HUES6 (cell line): ENCODE results near the gene CBR1.

Experiments used
- H3K27ac ChIP-seq: 2 replicates; pipeline ENCODE4 v1.7.0; 2013; ENCODE audit warnings: low read depth, mild to moderate bottlenecking, low read length, inconsistent platforms
- H3K27me3 ChIP-seq: 2 replicates; pipeline ENCODE4 v1.6.1; 2013; ENCODE audit warnings: low read length; ENCODE audit not compliant: control insufficient read depth, insufficient read depth
- H3K36me3 ChIP-seq: 2 replicates; pipeline ENCODE4 v1.6.1; 2013; ENCODE audit warnings: low read length; ENCODE audit not compliant: control insufficient read depth, insufficient read depth
- H3K4me1 ChIP-seq: 2 replicates; pipeline ENCODE4 v1.6.1; 2013; ENCODE audit warnings: low read length; ENCODE audit not compliant: control insufficient read depth, insufficient read depth
- H3K4me3 ChIP-seq: 2 replicates; pipeline ENCODE4 v1.5.1; 2013; ENCODE audit warnings: low read depth, low read length
- H3K9ac ChIP-seq: one replicate; pipeline ENCODE4 v1.6.1; 2013; ENCODE audit warnings: mild to moderate bottlenecking, low read length
- H3K9me3 ChIP-seq: 2 replicates; pipeline ENCODE4 v1.6.1; 2013; ENCODE audit warnings: low read depth, low read length; ENCODE audit not compliant: control insufficient read depth, insufficient read depth

CBR1 gene

DNA sequence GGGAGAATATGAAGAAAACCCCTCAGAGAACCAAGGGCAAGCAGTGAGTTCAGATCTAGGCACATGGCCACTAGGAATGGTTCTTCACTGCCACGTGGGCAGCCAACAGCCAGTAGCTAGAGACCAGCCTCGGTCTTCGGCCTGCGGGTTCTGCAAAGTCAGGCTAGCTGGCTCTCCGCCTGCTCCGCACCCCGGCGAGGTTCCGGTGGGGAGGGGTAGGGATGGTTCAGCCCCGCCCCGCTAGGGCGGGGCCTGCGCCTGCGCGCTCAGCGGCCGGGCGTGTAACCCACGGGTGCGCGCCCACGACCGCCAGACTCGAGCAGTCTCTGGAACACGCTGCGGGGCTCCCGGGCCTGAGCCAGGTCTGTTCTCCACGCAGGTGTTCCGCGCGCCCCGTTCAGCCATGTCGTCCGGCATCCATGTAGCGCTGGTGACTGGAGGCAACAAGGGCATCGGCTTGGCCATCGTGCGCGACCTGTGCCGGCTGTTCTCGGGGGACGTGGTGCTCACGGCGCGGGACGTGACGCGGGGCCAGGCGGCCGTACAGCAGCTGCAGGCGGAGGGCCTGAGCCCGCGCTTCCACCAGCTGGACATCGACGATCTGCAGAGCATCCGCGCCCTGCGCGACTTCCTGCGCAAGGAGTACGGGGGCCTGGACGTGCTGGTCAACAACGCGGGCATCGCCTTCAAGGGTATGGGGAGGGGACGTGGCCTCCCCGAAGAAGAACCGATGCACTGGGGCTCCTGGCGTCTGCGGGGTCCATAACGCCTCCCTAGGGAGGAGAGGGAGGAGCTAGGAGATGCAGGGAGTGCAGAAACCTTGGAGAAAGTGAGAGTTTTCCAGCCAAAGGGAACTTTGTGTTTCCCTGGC is at the start of gene CBR1:
TSS of gene CBR1 (plus strand) at position 312 of the 871 bp plus-strand sequence. CDS start at position 404, 92 bp downstream.
- Histone ChIP-seq H3K9ac (peak within 1 kb of the TSS; percentile 79), H3K27ac (no peak within 1 kb of the TSS), H3K27me3 (no peaks in the 10 kb centered on the region), H3K4me1 (peaks cover 3% of the 10 kb centered on the region; the same call in 1 of the 2 replicates), H3K36me3 (peaks cover 28% of the 10 kb centered on the region), H3K4me3 (peak within 1 kb of the TSS; percentile 83), H3K9me3 (peaks cover 20% of the 10 kb centered on the region)

DNA sequence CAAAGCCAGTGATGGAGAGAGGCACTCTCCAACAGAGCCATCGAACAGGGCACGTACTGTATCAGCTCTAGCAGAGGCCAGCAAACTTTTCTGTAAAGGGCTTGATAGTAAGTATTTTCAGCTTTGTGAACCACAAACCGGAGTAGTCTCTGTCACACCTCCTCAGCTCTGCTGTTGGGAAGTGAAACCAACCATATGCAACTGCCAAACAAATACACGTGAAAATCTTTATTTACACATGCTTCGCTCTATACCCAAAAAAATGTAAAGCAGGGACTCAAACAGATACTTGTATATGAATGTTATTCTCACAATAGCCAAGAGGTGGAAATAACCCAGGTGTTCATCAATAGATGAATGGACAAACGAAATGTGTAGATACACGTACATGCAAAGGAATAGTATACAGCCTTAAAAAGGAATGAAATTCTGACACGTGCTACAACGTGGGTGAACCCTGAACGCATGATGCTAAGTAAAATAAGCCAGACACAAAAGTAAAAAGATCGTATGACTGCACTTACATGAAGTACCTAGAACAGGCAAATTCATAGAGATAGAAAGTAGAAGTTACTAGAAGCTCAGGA is 48.5 kb upstream of the CBR1 start:
- H3K36me3 ChIP-seq = no peaks in the 10 kb centered on the region
- no peaks in the 10 kb centered on the region for H3K27me3 ChIP-seq
- H3K27ac ChIP-seq = no peak overlapping the region
- H3K9me3 ChIP-seq = peaks cover 9% of the 10 kb centered on the region
- no peaks in the 10 kb centered on the region for H3K4me1 ChIP-seq
- no peak overlapping the region for H3K9ac ChIP-seq
- no peak overlapping the region for H3K4me3 ChIP-seq

DNA sequence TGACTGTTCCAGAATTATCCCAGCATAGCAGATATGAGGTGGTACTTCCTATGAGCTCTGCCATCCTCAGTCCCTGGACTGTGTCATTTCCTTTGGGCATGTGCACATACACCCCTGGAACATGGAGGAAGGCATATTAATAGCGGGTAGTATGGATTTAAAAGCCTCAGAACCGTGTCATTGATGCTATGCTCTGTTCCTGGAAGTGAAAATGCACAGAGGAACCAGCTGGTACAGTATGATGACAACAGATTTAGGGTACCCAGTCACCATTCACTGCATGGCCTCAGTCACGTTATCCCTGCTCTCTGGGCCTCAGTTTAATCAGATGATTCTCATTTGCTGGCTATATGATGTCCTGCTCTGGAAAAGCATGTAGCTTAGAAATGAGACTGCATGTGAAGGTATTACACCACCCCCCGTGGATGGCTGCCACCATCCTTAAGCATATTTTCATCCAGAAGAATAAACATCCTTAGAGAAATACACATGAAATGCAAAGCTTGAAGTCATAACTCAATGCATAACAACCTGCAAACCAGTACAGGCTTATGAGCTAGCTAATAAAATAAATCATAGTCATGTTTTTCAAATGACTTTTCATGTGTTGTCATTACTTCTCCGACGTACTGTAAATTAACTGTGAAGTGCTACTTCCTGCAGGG is 47.3 kb upstream of the CBR1 start:
- Histone ChIP-seq H3K27ac (no peak overlapping the region), H3K4me1 (no peaks in the 10 kb centered on the region), H3K27me3 (no peaks in the 10 kb centered on the region), H3K9ac (no peak overlapping the region), H3K36me3 (no peaks in the 10 kb centered on the region), H3K4me3 (no peak overlapping the region), H3K9me3 (peaks cover 9% of the 10 kb centered on the region)

DNA sequence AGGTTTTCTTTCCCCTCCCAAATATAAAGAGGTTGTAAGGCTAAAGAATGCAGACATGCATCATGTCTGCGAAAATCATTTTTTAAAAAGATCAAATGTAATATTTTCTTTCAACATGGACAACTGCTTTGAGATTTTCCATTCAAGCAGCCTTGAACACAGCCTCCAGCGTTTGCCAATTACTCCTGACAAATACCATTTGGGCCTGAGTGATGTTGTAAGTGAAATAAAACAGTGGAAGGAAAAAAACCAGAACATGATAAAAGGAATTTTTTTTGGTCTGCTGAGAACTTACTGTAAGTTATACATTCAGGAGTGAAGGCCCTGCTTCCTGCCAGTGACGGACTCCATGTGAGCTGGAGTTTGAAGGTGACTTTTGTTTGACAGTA is 46.7 kb upstream of the CBR1 start:
- Histone ChIP-seq H3K36me3 (no peaks in the 10 kb centered on the region), H3K4me1 (peaks cover under 1% of the 10 kb centered on the region; the same call in 1 of the 2 replicates), H3K9ac (no peak overlapping the region), H3K27ac (no peak overlapping the region), H3K4me3 (no peak overlapping the region), H3K27me3 (no peaks in the 10 kb centered on the region), H3K9me3 (peaks cover 9% of the 10 kb centered on the region)

DNA sequence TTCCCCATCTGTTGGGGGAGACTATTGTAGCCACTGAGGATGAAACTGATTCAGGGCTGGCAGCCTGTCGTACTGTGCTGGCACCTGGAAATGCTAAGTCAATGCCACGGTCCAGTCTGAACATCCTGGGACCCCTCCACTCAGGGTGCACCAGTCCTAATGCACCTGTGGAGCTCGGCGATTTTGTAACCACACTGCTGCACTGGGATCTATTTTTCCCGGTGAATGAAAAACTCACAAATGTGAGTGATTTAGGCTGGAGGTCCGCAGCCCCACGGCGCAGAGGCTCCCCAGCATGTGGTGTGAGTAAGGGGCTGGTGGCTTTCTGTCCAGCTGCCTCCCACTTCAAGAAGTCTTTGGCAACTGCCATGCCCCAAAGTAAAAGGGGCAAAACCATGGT is 45.0 kb upstream of the CBR1 start:
- no peaks in the 10 kb centered on the region for H3K27me3 ChIP-seq
- H3K4me3 ChIP-seq = no peak overlapping the region
- H3K27ac ChIP-seq = no peak overlapping the region
- peaks cover 9% of the 10 kb centered on the region for H3K9me3 ChIP-seq
- H3K9ac ChIP-seq = no peak overlapping the region
- H3K36me3 ChIP-seq = no peaks in the 10 kb centered on the region
- peaks cover 3% of the 10 kb centered on the region; the same call in 1 of the 2 replicates for H3K4me1 ChIP-seq

DNA sequence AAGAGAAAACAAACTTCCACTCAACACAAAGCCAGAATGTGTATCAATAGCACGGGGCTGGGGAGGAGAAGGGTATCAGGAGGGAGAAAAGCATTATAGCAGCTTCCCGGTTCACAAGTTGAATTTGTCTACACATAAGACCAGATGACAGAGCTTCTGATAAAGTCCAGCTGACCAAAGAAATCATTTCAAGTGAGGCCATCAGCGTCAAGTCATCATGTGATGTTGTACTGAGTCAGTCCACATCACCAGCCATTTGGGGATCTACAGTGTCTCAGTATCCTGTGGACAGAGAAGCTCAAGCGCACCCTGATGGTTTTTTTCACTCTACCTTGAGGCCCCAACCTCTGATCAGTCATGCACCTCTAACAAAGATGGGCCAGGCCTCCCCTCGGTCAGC is 42.5 kb upstream of the CBR1 start:
- Histone ChIP-seq H3K9ac (no peak overlapping the region), H3K27me3 (no peaks in the 10 kb centered on the region), H3K4me3 (no peak overlapping the region), H3K27ac (no peak overlapping the region), H3K9me3 (no peaks in the 10 kb centered on the region), H3K36me3 (no peaks in the 10 kb centered on the region), H3K4me1 (peaks cover 7% of the 10 kb centered on the region)

DNA sequence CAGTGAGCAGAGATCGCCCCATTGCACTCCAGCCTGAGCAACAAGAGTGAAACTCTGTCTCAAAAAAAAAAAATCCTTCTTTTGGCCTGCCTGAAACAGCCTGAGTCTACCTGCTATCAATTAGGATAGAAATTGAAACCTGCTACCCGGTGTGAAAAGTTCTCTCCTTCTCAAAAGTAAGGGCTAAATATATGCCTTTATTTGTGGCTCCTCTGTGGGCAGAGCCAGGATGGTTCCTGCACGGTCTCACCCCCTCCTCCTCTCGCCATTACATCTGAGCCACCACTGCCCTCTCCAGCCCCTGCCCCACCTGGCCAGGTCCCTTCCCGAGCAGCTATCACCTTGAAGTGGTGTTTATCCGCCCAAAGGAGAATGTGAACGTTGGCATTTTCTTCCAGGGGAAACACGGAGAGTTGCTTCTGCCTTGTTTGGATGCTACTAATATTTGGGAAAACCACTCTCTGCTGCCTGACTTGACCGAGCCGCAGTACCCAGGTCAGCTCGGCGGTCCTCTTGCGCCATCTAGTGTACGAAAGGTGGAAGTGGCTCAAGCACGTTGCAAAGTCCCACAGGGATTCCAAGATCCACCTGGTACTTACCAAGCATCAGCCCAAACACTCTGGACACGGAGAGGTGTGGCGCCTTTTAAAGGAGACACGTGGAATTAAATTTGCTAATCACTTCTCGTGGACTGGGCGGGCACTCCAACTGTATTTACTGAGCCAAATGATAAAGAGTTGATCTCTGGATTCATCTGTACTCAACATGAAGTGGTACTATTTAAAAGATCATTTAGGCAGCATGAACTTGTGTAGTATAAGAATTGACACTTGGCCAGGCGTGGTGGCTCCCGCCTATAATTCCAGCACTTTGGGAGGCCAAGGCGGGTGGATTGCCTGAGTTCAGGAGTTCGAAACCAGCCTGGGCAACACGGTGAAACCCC is 41.4 kb upstream of the CBR1 start:
- no peaks in the 10 kb centered on the region for H3K9me3 ChIP-seq
- no peaks in the 10 kb centered on the region for H3K36me3 ChIP-seq
- H3K4me1 ChIP-seq = peaks cover 7% of the 10 kb centered on the region
- H3K27me3 ChIP-seq = no peaks in the 10 kb centered on the region
- H3K4me3 ChIP-seq = peak overlapping the region; percentile 26; the same call in 1 of the 2 replicates
- H3K27ac ChIP-seq = no peak overlapping the region
- no peak overlapping the region for H3K9ac ChIP-seq

DNA sequence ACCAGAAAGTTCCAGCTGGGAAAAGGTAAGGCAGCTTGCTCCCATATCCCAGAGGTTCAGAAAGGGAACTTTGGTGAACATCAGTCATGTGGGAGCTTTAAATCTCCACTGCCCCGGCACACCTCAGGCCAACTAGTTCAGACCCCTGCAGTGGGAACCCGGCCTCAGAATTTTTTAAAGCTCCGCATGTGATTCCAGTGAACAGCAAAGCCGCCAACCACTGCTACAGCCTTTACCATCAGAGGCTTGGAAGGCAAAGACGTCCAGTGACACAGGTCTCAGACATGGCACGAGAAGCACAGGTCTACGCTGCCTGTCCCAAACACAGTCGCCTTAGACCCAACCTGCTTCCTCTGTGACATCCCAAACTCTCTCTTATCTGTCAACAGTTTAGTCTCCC is 40.5 kb upstream of the CBR1 start:
- Histone ChIP-seq H3K36me3 (peaks cover 6% of the 10 kb centered on the region), H3K27ac (no peak overlapping the region), H3K9me3 (no peaks in the 10 kb centered on the region)

DNA sequence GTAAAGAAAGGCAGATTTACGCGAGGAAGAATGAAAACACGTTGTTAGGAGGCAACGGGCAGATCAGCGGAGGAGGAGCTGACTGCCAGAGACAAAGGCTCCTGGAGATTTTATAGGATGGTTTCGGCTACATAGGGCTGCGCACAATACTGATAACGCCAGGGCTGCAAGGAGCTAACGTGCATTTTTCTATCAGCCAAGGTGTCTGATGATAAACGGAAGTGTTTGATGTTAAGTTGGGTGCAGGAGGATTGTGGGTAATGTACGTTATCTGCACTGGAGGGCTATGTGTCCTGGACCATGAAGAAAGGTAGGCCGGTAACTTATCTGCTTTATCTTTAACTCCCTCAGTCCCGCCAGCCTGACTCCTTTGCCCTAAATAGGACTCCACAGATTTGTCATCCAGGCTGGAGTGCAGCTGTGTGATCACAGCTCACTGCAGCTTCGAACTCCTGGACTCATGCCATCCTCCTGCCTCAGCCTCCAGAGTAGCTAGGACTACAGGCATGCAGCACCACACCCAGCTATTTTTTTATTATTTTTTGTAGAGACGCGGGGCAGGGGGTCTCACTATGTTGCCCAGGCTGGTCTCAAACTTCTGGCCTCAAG is 39.1 kb upstream of the CBR1 start:
- Histone ChIP-seq H3K4me3 (no peak overlapping the region), H3K27me3 (no peaks in the 10 kb centered on the region), H3K4me1 (peaks cover 7% of the 10 kb centered on the region), H3K9me3 (no peaks in the 10 kb centered on the region), H3K36me3 (peaks cover 20% of the 10 kb centered on the region), H3K9ac (no peak overlapping the region), H3K27ac (no peak overlapping the region)

More for the DNA sequence above, 40.5 kb upstream of the CBR1 start:
- H3K4me3 ChIP-seq = no peak overlapping the region
- no peak overlapping the region for H3K9ac ChIP-seq
- H3K4me1 ChIP-seq = peaks cover 7% of the 10 kb centered on the region
- no peaks in the 10 kb centered on the region for H3K27me3 ChIP-seq
